GM21367 (cell line): ENCODE results near the gene CXCL3.

Experiments
- ATAC-seq: cut with Tn5 transposase; IDR thresholded peaks from one replicate; pipeline ENCODE4 v1.9.1; 2021; ENCODE audit not compliant: unreplicated experiment

Gene CXCL3

DNA sequence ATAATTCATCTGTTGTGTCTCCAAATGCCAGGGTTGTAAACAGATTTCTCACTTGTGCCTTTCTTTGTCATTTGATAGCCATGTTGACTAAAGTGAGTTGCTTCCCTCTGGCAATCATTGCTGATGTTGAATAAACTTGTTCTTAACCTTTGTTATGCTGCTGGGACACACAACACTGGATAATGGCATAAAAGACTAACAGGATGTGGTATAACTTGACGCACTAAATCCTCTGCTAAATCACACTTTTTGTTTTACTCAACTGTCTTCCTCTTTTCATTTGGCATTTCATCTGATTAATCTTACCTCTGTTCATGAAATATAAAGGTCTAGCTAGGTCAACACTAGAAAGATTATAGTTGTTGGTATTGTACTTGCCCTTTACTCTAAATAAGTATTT is 22.4 kb downstream of the CXCL3 start:
- no peak for ATAC-seq

GRCh38 chr4:74015126-74015780 is 23.2 kb downstream of the CXCL3 start:
- no peak for ATAC-seq

GRCh38 chr4:74014332-74014731 is 24.2 kb downstream of the CXCL3 start:
- no peak for ATAC-seq

DNA sequence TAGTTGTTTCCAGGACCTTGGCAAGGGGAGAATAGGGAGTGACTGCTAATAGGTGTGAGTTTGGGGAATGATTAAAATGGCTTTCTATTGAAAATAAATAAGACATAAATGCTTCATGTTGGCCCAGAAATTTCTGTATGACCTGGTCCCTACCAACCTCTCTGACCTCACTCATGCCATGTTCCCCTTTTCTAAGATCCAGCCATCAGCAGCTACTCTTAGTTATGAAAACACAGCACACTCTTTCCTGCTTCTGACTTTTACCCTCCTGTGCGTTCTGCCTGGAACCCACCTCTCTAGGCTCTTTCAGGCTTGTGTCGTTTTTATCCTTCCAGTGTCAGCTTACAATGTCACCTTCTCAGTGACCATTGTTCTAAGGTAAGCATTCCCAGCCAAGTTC is 25.2 kb downstream of the CXCL3 start:
- ATAC-seq: no peak

- no peak for ATAC-seq
These were observed 26.4 kb downstream of the CXCL3 start for GRCh38 chr4:74012130-74012529.

DNA sequence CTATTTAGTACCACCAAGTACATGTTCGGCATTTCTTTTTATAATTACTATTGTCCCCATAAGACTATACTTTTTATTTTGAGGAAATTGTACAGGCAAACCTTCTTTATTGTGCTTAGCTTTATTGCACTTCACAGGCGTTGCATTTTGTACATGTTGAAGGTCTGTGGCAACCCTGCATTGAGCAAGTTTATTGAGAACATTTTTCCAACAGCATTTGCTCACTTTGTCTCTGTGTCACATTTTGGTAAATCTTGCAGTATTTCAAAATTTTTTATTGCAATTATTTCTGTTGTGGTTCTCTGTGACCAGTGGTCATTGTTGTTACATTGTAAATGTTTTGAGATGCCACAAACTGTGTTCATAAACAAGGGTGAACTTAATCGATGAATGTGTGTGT is 29.2 kb downstream of the CXCL3 start:
- ATAC-seq: no peak

GRCh38 chr4:74006009-74006476 is 32.4 kb downstream of the CXCL3 start:
- ATAC-seq: no peak

GRCh38 chr4:74005528-74005927 is 33.0 kb downstream of the CXCL3 start:
- ATAC-seq: no peak

DNA sequence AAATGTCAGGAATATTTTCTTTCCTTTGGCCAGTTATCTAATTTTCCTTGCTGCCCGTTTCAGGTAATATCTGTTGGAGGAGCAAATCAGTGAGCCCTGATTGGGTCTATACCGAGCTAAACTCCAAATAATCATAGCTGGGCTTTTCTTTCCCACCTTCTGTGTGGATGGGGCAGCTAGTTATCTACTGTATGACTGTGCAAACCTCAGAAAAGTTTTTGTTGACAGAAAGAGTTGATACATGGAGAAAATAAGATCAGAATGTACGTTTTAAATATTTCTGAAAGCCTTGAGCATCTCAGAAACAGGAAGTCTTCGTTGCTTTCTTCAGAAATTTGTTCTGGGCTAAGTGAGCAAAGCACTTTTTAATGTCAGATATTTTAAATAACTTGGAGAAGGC is 33.8 kb downstream of the CXCL3 start:
- no peak for ATAC-seq

DNA sequence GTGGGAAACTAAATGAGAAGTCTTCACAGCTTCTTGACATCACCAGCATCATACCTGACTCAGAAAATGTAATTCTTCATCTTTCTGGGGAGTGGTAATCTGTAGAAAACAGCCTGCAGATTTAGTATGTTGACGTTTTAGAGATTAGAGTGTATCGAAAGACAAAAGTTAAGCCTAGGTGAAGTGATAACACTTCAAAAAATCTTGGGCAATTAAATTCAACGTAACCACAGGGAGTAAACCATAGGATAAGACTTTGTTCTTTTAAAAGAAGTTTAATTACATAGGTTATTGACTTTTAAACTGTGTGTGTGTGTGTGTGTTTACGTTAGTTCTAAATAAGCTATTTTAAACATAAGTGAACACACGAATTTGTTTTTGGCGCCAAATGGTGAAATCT is 38.2 kb downstream of the CXCL3 start:
- ATAC-seq: no peak

- no peak for ATAC-seq
These were observed 40.2 kb downstream of the CXCL3 start, which contains the start of gene CXCL5 for GRCh38 chr4:73998040-73999011. Gene CXCL5, minus strand, starts transcription at chr4:73998677. Its CDS starts 96 bp downstream, at chr4:73998581.

- ATAC-seq: no peak
These were observed 46.4 kb downstream of the CXCL3 start for GRCh38 chr4:73992050-73992449.

- no peak for ATAC-seq
These were observed 46.8 kb downstream of the CXCL3 start for GRCh38 chr4:73991742-73992000.

GRCh38 chr4:73990988-73991741 is 47.3 kb downstream of the CXCL3 start:
- no peak for ATAC-seq

GRCh38 chr4:73989928-73990327 is 48.6 kb downstream of the CXCL3 start:
- no peak for ATAC-seq

DNA sequence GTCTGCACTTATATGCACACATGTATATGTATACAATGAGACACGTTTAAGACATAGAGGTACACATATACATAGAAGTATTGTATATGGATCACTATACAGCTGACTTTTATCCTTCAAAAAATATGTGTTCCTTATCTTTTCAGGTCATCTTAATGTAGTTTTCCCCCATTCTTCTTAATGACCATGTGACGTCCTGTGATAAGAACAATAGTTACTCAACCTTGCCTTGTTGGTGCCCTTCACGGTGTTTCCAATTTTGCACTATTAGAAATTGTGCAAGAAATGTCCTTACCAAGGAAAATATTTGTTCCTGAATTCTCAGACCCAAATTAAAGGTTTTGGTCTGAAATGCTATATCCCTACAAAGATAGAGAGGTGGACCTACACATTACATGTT is 49.5 kb downstream of the CXCL3 start:
- ATAC-seq: no peak

- ATAC-seq: no peak
These were observed 50.4 kb downstream of the CXCL3 start, which contains the start of gene PPBP for GRCh38 chr4:73988061-73988460. Gene PPBP, minus strand, starts transcription at chr4:73988190. Its CDS starts 87 bp downstream, at chr4:73988103.
